Natural killer cell (primary cell): ENCODE measurements around the gene ZNF536. TPM values are rescaled to one million over a fixed set of nuclear protein-coding genes. Genes with fewer than 3 reads are reported as not detected.

Experiments
- ATAC-seq, 3 donors: fragments of 150-1000 bp in 2 of 3; fragments of 200-7000 bp in 1 of 3; cut with Tn5 transposase; 1 replicate in 1 of 3; 2 replicates in 2 of 3; pipeline ENCODE4 v1.10.0; 2021; ENCODE audit warnings: mild to moderate bottlenecking in 2 of 3, moderate library complexity in 2 of 3
- DNase-seq, 2 donors: peaks; one replicate each; pipeline versions ENCODE4 v3.0.0 to v3.0.0-alpha.2; 2013 to 2021; ENCODE audit warnings: mixed read lengths in 1 of 2
- H3K27ac ChIP-seq: one replicate; pipeline ENCODE4 v1.5.1; 2013; ENCODE audit warnings: mild to moderate bottlenecking, low read length
- H3K27me3 ChIP-seq: one replicate; pipeline ENCODE4 v1.6.1; 2013; ENCODE audit warnings: low read length; ENCODE audit not compliant: control insufficient read depth, insufficient read depth
- H3K36me3 ChIP-seq: one replicate; pipeline ENCODE4 v1.6.1; 2013; ENCODE audit warnings: low read length; ENCODE audit not compliant: control insufficient read depth, insufficient read depth
- H3K4me1 ChIP-seq: one replicate; pipeline ENCODE4 v1.6.1; 2013; ENCODE audit warnings: low read length; ENCODE audit not compliant: control insufficient read depth, insufficient read depth
- H3K4me3 ChIP-seq: one replicate; pipeline ENCODE4 v1.5.1; 2013; ENCODE audit warnings: low read length
- H3K9me3 ChIP-seq: one replicate; pipeline ENCODE4 v1.6.1; 2013; ENCODE audit warnings: low read length; ENCODE audit not compliant: control insufficient read depth, insufficient read depth
- H3K27ac Mint-ChIP-seq, 2 donors: one replicate each; pipeline ENCODE4 v1.8.0; 2022; ENCODE audit warnings: mild to moderate bottlenecking in 2 of 2, mixed read lengths in 2 of 2, moderate library complexity in 1 of 2
- H3K27me3 Mint-ChIP-seq, 2 donors: one replicate each; pipeline ENCODE4 v1.8.0; 2022; ENCODE audit warnings: low read depth in 2 of 2, mixed read lengths in 2 of 2
- H3K36me3 Mint-ChIP-seq: one replicate; pipeline ENCODE4 v1.8.0; 2022; ENCODE audit warnings: mixed read lengths
- H3K4me1 Mint-ChIP-seq, 2 donors: one replicate each; pipeline ENCODE4 v1.8.0; 2022; ENCODE audit warnings: mixed read lengths in 2 of 2
- H3K4me3 Mint-ChIP-seq: one replicate; pipeline ENCODE4 v1.8.0; 2022; ENCODE audit warnings: mild to moderate bottlenecking, moderate library complexity, mixed read lengths
- H3K9me3 Mint-ChIP-seq, 2 donors: one replicate each; pipeline ENCODE4 v1.8.0; 2022; ENCODE audit warnings: mixed read lengths in 2 of 2
- WGBS: methylation state at CpG from one replicate; pipeline ENCODE4 v1.1.7; 2013; ENCODE audit warnings: missing lambda C conversion rate; ENCODE audit not compliant: insufficient coverage; 5-methylcytosine and 5-hydroxymethylcytosine counted together
- intact Hi-C: fragments of 100-400 bp; cut with micrococcal nuclease; formaldehyde crosslinking; loops from one replicate; pipeline ENCODE4 v1.14.2; 2022
- total RNA-seq, 4 donors: library from RNA; stranded (reverse); fragments of 120-200 nt in 1 of 4; gene quantifications; one replicate each; pipeline versions ENCODE4 v1.2.3 to v1.2.4, GENCODE V29; 2013 to 2022
- TF ChIP-seq, protein P1 (sequence below): fragments of 200-600 bp; IDR thresholded peaks from one replicate; pipeline ENCODE4 v1.8.0; 2022; ENCODE audit warnings: antibody characterized with exemption

ZNF536 gene
- total RNA-seq, 3 donors from 2014 or later (not counting 1 experiment from before 2014, with no cell fraction given): not detected

- H3K4me3 Mint-ChIP-seq: no peak overlapping the region
- DNase-seq (no peak), ATAC-seq (no peak)
- no peaks in the 10 kb centered on the region for H3K4me1 ChIP-seq
- WGBS: 76% methylated on average over 11 of the region's 12 CpGs
- intact Hi-C loops: no loop called here
- no peak overlapping the region for H3K4me3 ChIP-seq
- H3K9me3 ChIP-seq: no peaks in the 10 kb centered on the region
- no peaks in the 10 kb centered on the region for H3K27me3 ChIP-seq
- no peaks in the 10 kb centered on the region for H3K4me1 Mint-ChIP-seq
- H3K36me3 ChIP-seq: no peaks in the 10 kb centered on the region
- TF ChIP-seq, protein P1, sequence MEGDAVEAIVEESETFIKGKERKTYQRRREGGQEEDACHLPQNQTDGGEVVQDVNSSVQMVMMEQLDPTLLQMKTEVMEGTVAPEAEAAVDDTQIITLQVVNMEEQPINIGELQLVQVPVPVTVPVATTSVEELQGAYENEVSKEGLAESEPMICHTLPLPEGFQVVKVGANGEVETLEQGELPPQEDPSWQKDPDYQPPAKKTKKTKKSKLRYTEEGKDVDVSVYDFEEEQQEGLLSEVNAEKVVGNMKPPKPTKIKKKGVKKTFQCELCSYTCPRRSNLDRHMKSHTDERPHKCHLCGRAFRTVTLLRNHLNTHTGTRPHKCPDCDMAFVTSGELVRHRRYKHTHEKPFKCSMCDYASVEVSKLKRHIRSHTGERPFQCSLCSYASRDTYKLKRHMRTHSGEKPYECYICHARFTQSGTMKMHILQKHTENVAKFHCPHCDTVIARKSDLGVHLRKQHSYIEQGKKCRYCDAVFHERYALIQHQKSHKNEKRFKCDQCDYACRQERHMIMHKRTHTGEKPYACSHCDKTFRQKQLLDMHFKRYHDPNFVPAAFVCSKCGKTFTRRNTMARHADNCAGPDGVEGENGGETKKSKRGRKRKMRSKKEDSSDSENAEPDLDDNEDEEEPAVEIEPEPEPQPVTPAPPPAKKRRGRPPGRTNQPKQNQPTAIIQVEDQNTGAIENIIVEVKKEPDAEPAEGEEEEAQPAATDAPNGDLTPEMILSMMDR: no peak
- no peak overlapping the region for H3K27ac Mint-ChIP-seq
- H3K27ac ChIP-seq: no peak overlapping the region
- no peaks in the 10 kb centered on the region for H3K36me3 Mint-ChIP-seq
- H3K9me3 Mint-ChIP-seq: no peaks in the 10 kb centered on the region
- H3K27me3 Mint-ChIP-seq: peaks cover under 1 to 11% of the 10 kb centered on the region in 2 donors
Observed at GRCh38 chr19:30387311-30388115, 15.3 kb downstream of the ZNF536 start.

GRCh38 chr19:30388327-30388726 lies 16.1 kb downstream of the ZNF536 start:
- H3K4me3 ChIP-seq: no peak overlapping the region
- Mint-ChIP-seq H3K27ac (no peak overlapping the region), H3K27me3 (peaks cover 9 to 12% of the 10 kb centered on the region in 2 donors), H3K4me3 (no peak overlapping the region), H3K4me1 (no peaks in the 10 kb centered on the region), H3K9me3 (no peaks in the 10 kb centered on the region), H3K36me3 (no peaks in the 10 kb centered on the region)
- no peaks in the 10 kb centered on the region for H3K36me3 ChIP-seq
- TF ChIP-seq, protein P1: no peak
- 91% methylated on average over 9 of the region's 9 CpGs for WGBS
- ATAC-seq (no peak), DNase-seq (no peak)
- no peaks in the 10 kb centered on the region for H3K4me1 ChIP-seq
- H3K27ac ChIP-seq: no peak overlapping the region
- no peaks in the 10 kb centered on the region for H3K9me3 ChIP-seq
- intact Hi-C loops: no loop called here
- H3K27me3 ChIP-seq: no peaks in the 10 kb centered on the region

DNA sequence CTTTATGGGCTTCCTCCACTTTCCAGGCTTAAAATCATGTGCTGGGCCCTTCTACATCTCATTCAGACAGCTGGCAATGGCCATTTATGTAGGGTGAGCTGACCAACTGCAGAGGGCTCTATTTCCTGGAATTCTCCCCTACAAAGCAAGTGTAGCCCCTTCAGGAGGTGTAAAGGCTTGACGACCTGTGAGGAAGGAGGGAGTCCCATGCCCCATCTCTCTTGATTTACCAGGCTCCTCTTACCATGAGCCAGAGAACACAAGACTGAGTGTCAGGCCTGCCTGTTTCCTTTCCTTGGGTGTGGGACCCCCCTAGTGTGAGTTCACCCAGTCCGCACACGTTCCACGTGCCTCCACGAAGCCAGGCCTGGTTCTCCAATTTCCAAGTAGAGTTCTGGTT lies 16.6 kb downstream of the ZNF536 start:
- no peaks in the 10 kb centered on the region for H3K9me3 ChIP-seq
- H3K4me3 ChIP-seq: no peak overlapping the region
- H3K36me3 Mint-ChIP-seq: no peaks in the 10 kb centered on the region
- no peak overlapping the region for H3K4me3 Mint-ChIP-seq
- no peaks in the 10 kb centered on the region for H3K36me3 ChIP-seq
- H3K9me3 Mint-ChIP-seq: no peaks in the 10 kb centered on the region
- no peak for ATAC-seq
- no peak overlapping the region for H3K27ac ChIP-seq
- no peaks in the 10 kb centered on the region for H3K27me3 ChIP-seq
- H3K4me1 ChIP-seq: no peaks in the 10 kb centered on the region
- WGBS: 88% methylated on average over 4 of the region's 5 CpGs
- intact Hi-C loops: no loop called here
- DNase-seq: no peak
- TF ChIP-seq, protein P1: no peak
- no peaks in the 10 kb centered on the region for H3K4me1 Mint-ChIP-seq
- H3K27me3 Mint-ChIP-seq: peaks cover 14 to 17% of the 10 kb centered on the region in 2 donors
- no peak overlapping the region for H3K27ac Mint-ChIP-seq
